Activated T-cell treated with anti-CD3 and anti-CD28 coated beads for 4 hours (primary cell): ENCODE measurements around the gene KRT74.

ENCODE experiments used
- DNase-seq: peaks from one replicate; pipeline ENCODE4 v3.0.0-alpha.2; 2020

KRT74 gene

DNA sequence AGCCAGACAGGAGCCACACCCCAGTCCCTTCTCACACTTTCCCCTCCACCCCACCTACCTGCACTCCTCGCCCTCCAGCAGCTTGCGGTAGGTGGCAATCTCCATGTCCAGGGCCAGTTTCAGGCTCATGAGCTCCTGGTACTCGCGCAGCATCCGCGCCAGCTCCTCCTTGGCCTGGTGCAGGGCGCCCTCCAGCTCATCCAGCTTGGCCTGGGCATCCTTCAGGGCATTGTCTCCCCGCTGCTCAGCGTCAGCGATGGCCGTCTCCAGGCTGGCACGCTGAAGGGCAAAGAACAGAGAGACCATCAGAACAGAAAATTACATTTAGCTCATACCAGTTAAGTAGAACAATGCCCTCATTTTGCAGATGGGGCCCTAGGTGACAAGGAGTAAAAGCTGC, 5.5 kb downstream of the KRT74 start:
- no peak for DNase-seq

DNA sequence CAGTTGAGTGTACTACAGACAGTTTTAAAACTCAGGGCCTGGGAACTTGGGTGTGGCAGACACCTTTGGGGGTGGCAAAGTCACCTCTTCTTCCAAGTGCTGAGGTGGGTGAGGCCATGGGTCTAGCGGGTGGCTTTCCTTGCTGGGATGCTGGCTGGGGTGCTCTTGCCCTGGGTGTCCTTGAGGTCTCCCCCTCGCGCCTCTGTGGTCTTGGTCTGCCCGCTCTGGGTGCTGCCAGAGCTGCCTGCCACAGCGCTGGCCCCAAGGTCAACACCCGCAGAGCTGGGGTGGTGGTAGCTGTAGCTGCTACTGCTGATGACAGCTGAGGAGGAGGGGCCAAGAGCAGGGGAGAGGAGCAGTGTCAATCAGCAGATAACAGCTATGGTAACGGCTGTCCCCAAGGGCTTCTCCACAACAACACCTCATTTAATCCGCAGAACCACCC, 6.8 kb downstream of the KRT74 start:
- DNase-seq: no peak

DNA sequence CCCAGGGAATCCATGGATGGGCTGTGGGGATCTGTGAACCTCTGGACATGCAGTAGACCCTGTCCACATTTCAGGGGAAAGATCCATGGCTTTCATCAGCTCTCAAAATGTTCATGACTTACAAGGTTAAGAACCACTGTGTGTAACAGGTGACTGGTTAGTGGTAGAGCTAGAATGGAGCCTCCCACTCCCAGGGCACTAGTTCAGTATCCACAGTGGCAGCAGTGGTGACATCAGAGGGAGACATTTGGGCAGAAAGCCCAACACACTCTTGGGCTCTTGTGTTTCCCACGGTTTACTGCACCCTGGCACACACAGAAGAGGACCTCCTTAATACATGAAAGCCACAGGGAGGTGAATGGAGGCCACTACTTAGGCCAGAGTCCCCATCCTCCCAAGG, 9.1 kb downstream of the KRT74 start:
- DNase-seq: no peak

DNA sequence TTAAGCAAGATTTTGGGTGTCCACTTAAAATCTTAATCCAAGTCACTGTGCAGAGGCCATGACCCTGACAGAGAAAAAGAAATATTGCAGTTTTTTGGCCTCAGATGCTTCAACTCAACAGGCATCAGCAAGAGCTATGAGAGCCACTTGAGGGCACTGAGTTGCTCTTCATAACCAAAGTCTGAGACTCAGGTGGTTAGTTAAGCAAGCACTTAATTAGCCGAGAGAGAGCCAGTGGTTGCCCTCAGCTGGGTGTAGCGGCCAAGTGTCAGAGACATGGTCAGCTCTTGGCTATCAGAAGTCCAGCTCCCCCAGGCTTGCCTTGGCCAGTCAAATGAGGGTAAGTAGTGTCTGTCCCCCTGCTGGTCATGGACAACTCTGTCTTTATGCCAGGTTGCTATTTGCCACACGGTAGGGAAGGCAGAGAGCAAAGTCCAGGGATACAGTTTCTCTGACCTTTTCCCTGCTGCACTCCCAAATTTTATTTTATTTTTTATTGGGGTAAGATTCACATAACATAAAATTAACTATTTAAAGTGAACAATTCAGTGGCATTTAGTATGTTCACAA, 11.7 kb downstream of the KRT74 start:
- DNase-seq: no peak

DNA sequence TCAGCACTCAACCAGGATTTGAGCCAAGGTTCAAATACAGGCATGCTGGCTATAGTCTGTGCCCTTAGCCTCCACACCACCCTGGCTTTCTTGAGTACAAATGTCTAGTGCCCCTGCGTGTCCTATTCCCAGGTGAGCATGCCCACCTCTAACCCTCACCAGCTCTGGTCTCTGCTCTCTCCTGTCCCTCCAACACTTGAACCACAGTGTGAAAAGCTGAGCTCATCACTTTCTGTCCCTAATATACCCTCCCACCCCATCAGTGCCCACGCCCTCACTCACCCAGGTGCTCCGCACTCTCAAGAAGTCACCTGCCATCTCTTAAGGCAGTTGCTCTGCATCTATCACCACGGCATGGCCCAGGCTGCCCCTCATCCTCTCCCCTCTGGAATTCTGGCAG, 13.7 kb downstream of the KRT74 start:
- no peak for DNase-seq

DNA sequence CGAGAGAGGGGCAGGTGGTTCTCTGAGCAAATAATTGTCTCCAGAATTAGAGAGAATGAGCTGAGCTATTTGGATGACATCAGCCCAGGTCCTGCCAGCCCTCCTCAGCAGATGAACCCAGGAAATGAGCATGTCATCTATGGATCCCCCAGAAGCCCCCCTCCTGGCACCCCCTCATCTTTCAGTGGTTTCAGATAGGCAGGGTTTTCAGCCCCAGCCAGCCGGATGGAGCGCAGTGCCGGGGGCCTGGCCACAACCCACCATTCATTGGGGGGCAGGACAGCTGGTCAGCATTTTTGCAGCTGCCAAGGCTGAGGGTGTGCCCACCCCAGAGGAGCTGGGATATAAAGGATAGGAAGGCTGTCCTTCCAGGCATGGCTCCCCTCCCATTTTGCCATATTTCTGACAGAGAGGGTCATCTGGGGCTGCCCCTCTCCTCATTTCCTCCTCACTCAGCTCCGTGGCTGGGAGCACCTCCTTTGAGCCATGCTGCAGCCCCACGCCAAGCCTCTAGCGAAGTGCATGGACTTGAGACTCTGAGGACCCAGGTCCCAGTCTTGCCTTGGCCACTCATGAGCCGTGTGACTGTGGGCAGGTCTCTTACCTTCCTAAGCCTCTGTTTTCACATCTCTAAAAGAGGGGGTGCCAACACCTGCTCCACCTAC, 14.7 kb downstream of the KRT74 start:
- no peak for DNase-seq

DNA sequence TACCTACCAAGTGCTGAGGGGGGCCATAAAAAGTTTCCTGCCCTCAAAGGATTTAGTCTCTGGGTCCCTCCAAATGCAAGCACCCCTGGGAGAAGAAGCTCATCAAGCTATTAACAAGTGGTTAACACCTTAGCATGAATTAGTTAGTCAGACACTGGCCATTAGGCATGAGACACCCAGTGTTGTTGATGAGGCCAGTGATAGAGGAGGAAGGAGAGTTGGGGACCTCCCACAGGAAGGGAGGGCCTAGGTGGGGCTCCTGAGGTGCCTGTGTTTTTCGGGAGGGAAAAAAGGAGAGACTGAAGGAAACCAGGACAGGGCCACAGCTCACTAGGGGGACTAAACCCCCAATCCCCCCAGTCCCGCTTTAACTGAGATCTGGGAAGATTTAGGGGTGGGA, 16.2 kb downstream of the KRT74 start:
- no peak for DNase-seq

DNA sequence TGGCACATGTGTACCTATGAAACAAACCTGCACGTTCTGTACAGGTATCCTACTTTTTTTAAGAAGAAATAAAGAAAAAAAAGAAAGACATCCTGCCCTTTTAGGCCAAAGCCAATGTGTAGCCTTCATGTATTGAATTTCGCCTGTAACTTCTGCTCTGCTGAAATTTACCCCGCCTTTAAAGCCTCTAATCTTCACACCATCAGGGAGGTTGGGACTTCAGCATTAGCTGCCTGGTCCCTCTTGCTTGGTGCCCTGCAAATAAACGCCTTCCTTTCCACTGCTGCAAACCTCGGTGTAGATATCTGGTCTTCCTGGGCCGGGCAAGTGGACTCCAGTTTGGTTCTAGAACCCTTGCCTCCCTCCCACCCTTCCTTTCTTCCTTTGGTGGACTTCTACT, 18.1 kb downstream of the KRT74 start:
- no peak for DNase-seq

DNA sequence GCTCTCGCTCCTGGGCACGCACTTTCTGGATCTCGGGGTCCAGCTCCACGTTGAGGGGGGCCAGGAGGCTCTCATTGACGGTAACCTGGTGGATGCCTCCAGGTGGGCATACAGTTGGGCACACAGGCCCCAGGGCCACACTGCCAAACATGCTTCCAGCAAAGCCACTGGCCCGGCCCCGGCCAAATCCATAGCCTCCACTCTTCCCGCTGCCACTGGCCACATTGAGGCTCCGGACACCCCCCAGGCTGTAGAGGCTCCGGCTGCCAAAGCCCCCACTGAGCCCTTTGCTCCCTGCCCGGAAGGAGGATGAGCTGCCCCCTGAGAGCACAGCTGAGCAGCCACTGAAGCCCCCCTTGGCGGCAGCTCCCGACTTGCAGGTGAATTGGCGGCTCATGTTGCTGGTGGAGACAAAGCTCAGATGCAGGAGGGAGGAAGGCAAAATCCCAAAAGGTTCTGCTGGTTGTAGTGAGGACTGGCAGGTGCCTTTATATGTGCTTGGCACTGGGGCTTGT, 20.9 kb downstream of the KRT74 start, which contains the start of gene KRT71:
KRT71 (minus strand) TSS at position 465 of the 515 bp plus-strand sequence; CDS start at position 397, 68 bp downstream.
- no peak for DNase-seq

DNA sequence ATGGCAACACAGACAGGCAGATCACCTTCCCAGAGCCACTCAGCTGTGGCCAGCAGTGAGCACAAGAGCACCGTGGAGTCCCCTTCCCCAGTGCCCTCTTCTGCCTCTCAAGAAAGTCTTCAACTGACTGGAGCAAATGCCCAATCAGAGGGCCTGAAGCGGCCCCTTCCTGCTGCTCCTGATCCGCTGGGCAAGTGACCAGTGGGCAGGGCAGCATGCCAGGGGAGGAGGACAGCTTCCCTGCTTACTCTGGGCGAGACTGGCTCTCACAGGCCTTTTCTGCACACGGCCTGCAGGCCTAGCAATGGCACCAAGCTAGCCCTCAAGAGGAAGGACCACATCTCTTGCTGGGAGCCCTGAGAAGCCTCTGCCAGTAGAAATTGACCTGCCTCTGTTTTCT, 21.6 kb downstream of the KRT74 start:
- DNase-seq: no peak

DNA sequence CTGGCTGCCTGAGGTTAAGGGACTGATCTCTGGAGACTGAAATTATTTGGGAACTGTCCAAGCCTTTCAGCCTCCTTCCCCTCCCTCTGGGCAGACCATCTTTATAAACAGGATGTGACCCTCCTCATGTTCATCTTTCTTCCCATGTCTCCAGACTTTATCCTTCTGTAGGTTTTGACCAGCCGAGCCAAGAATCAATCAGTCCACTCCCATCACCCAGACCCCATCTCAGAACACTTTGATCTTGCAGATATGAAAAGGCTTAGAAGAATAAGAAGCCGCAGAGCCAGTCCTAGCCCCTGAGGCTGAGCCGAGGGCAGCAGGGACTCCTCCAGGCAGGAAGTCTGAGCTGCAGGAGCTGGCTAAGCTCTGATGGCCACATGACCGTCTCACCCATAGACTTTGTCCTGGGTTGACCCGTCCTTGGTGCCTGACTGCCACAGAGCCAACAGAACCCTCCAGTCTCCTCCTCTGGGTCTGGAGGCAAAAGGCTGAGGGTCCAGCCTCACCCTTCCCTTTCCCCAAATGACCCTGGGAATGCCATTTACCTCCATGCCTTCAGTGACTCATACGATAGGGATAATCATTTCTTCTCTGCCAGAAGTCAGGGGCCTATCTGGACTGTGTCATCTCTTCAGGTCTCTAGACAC, 22.3 kb downstream of the KRT74 start:
- no peak for DNase-seq

DNA sequence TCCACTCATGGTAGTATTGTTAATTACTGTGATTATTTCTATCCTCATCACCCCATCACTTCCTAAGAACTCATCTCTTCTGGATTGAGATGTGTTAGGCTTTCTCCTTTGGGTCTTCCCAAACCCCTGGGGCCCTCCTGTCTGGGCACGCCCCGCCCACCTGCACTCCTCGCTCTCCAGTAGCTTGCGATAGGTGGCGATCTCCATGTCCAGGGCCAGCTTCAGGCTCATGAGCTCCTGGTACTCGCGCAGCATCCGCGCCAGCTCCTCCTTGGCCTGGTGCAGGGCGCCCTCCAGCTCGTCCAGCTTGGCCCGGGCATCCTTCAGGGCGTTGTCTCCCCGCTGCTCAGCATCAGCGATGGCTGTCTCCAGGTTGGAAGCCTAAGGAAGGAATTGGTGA, 27.5 kb downstream of the KRT74 start:
- no peak for DNase-seq

DNA sequence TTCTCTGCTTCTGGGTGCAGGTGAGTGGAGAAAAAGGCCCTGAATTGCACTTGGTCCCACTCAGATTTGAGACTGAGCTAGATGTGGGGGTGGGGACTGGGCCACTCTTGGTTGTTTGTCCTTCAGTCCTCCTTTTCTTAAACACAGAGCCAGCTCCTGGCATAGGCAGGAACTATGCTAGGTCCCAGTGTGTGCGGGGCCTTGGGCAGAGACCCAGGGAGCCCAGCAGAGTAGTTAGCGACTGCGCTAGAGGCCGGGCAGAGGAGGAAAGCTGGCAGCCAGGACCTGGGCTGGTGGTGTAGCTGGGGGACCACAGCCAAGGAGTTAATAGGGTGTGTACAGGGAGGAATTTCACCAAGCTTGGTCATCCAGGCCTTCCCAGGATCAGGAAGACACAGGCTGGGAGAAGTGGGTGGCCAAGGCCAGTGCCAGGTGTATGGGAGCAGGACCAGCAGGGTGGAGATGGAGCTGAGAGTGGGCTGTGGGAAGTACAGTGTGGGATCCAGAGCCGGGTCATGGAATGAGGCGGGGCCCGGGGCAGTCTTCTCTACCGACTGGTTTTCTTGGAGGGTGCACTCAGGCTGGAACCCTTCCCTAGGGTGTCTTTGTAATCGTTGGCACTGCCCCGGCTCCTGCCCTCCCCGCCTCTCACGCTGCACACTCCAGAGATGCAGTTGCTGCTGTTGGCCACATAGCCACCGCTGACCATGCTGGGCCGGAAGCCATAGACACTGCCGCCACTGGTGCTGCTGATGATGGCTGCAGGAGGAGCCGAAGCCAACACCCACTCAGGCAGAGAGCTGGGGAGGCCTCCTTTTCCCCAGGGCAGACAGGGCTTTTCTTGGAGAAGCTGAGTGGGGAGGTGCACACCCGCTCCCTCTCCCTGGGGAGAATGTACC, 29.4 kb downstream of the KRT74 start:
- DNase-seq: no peak

DNA sequence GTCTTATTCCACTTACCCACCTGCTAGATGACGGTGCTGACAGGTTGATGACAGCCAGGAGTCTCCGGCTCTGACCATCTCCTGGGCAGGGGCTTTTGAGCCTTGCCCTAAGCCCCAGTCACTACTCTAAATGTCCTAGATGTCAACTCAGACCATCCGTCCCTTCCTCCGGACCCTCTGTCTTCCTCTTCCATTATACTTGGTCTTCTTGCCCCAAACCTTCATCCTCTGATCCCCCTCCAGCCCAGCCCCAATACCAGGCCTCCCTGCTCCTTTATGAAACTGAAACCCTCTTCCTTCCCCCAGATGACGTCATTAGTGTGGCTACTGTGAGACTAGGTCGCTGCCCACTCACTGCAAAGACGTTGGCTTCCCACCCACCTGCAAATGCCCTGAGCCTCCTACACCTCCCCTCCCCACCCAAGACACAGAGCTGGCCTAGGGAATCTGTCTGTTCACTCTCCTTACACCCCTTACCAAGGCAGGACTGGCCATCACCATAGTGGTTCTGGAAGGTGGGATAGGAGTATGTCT, 30.8 kb downstream of the KRT74 start:
- no peak for DNase-seq

DNA sequence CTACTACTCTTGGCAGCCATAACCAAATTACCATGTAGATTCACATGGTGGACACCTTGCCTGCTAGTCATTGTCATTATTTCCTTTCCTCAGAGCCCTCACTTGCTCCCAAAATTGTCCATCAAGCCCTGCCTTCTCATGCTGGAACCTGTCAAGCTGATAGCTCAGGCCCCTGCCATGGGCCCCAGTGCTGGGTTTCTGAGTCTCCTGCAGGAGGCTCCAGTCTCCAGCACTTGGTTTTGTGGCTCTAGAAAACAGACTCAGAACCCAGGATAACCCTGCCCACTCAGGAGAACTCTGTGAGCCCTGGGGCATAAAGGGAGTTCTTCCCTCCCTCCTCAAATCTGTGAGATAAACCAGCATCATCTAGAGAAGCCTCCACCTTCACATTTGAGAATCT, 31.5 kb downstream of the KRT74 start:
- DNase-seq: no peak

DNA sequence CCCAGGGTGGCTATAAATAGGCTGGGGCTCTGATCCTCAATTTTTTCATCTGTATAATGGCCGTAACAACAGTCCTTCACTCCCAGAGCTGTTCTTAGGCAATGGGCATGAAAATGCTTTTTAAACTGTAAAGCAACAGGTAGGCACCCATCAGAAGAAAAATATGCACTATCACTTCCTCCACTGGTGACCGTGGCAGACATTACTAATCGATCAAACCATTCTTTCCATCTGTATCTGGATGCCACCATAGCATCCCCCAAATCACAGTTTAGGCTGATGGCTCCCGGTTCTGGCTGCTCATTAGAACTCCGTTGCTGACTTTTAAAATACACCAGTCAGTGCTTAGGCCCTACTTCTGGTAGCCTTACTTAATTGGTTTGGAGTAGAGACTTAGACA, 31.9 kb downstream of the KRT74 start:
- no peak for DNase-seq

DNA sequence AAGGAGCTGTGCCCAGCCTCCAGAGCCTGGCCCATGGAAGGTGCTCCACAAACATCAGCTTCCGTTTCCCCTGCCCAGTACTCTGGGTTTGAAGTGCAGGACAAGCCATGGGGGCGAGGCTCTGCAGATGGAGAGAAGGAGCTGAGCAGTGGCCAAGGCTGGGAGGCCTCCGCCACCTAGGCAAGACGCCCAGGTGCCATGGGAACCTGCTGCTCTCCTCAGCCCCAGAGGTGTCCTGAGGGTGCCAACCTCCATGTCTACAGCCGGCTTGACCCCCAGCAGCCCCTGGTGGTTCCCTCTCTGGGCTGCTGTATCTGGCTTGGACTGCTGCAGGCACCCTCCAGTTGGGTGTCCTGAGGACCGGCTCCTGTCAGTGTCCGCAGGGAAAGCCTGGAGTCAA, 33.1 kb downstream of the KRT74 start:
- no peak for DNase-seq

DNA sequence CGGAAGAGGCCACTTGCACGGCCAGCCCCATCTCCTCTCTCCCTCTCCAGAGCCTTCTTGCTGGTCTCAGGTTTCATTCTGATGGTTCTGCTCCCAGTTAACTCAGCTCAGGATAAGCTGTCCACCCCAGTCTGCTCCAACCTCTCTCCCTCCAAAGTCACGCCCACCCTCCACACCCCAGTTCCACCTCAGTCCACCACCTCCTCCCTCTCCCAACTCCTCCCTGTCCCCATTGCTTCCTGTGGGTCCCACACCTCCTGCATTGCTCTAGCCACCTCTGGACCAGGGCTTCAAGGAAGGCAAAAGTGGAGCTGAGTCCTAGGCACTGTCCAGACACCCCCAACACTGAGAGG, 33.8 kb downstream of the KRT74 start:
- no peak for DNase-seq

DNA sequence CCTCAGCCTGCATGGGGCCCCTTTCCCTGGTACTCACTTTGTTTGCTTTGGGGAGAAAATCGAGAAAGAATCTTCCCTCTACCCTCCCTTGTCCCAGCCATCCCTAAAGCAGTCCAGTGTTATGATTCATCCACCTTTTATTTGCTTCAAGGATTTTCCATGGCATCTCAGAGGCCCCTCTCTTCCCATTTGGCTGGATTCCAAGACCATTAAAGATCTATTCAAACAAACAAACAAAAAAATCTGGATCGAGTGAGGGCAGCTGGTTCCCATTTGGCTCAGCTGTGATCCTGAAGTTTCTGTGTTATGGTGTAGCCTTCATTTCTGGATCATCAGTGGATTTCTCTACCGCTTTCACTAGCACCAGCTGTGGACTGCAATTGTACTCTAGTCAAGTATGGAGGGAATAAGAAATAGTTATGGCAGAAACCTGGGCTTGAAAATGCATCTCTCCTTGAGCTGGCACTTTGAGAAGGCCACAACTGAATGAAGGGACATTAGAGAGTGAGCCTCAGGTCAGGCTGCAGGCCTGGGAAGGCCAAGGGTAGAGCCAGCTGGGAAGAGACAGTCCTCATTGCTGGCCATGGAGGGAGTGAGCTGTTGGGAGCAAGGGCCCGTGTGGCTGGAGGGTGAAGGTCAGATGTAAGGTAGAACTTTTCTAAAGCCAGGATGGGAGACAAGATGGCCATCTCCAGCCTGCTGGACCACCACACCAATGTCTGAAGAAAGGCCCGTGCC, 34.4 kb downstream of the KRT74 start:
- DNase-seq: no peak

DNA sequence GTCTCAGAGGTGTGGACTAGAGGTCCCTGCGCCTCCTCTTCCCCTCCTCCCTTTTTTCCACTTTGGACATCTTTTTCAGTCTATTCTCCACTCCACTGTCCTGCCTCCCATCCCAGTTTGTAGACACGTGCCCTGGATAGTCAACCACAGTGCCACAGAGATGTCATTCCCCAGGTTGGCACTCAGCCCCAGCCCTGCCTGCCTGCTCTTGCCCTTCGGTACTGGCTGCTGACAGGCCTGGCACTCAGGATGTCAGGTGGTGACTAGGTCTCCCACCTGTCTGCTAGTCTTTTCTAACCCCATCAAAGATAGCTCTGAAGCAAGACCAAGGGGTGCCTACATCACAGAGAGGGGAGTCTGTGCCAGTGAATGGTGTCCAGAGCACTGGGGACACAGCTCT, 36.5 kb downstream of the KRT74 start:
- no peak for DNase-seq

DNA sequence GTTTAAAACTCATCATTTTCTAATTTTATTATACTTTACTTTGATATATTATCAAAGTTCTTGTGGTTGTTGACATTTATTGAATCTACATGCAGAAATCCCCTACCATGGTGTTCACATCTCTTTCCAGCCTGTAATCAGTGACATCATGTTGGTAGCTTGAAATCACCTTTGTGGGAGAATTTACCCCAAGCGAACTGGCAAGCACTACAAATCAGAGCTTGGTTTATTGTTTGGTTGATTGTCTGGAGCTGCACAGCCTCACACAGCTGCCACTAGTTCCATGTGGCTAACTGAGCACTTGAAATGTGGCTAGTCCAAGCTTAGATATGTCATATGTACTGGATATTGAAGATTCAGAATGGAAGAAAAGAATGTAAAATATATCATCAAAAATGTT, 38.1 kb downstream of the KRT74 start:
- no peak for DNase-seq

DNA sequence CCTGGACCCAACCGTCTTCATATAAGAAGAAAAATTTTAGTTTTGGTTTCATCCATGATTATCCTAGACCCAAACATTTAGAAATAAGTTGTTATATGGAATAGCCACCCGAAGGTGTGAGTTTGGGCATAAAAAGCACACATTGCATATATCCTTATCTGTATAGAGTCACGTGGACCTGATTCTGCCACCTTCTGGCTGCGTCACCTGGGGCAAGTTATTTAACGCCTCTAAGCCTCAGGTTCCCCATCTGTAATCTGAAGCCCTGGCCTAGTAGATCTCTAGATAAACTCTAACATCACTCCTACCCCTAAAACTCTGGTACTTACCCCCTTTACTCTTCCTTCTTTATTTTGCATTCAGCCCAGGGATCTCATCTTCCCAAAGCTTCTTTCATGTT, 39.2 kb downstream of the KRT74 start:
- DNase-seq: no peak
